BJ (cell line): ENCODE measurements around the gene TMEM178B. TPM values are rescaled to one million over a fixed set of nuclear protein-coding genes. Genes with fewer than 3 reads are reported as not detected.
A peak's percentile ranks its signal among the peaks of the same experiment; 100 is the strongest.

Source experiments
- CTCF ChIA-PET: fragments of 350-600 bp; formaldehyde crosslinking; extraction: SDS; loops from one replicate; lab custom pipeline; 2021; ENCODE audit warnings: antibody characterized with exemption, inconsistent platforms; lab: Yijun Ruan, JAX
- POLR2A ChIA-PET: fragments of 300-600 bp; sonication (Branson Sonifier 250); formaldehyde crosslinking; extraction: SDS; loops from one replicate; lab custom pipeline; 2021; ENCODE audit warnings: antibody characterized with exemption; lab: Charles Lee
- DNase-seq: peaks from one replicate; pipeline ENCODE4 v3.0.0-alpha.2; 2011; ENCODE audit warnings: low read depth
- H3K27me3 ChIP-seq: 2 replicates; pipeline ENCODE4 v1.6.0; 2011; ENCODE audit warnings: low read length; ENCODE audit not compliant: control insufficient read depth, insufficient read depth
- H3K36me3 ChIP-seq: 2 replicates; pipeline ENCODE4 v1.5.1; 2011; ENCODE audit warnings: low read length; ENCODE audit not compliant: control insufficient read depth, insufficient read depth
- H3K4me3 ChIP-seq: 2 replicates; pipeline ENCODE4 v1.5.1; 2011; ENCODE audit warnings: low read depth, mild to moderate bottlenecking, control low read depth, low read length
- CTCF ChIP-seq: IDR thresholded peaks from 2 replicates; pipeline ENCODE4 v1.5.1; 2011; ENCODE audit warnings: low read depth, mild to moderate bottlenecking, control low read depth, inconsistent platforms, low read length, moderate library complexity; ENCODE audit not compliant: insufficient read depth
- polyA plus RNA-seq: library from polyadenylated mRNA; depleted of rRNA; stranded (reverse); fragments of >200 nt; gene quantifications from 2 replicates; pipeline ENCODE4 v1.2.3, GENCODE V29; 2011

TMEM178B gene
- polyA plus RNA-seq, 1 experiment: 0.43 TPM

- no peak for DNase-seq
- ChIA-PET POLR2A (no interaction called here), CTCF (no interaction called here)
- Histone ChIP-seq H3K27me3 (no peaks in the 10 kb centered on the region), H3K4me3 (no peak overlapping the region), H3K36me3 (no peaks in the 10 kb centered on the region)
- no peak for TF ChIP-seq CTCF
Observed at GRCh38 chr7:141227454-141227853, 153.6 kb downstream of the TMEM178B start.

GRCh38 chr7:141228482-141228881 lies 154.6 kb downstream of the TMEM178B start:
- TF ChIP-seq CTCF: no peak
- ChIA-PET POLR2A (no interaction called here), CTCF (no interaction called here)
- DNase-seq: no peak
- no peaks in the 10 kb centered on the region for H3K27me3 ChIP-seq
- no peaks in the 10 kb centered on the region for H3K36me3 ChIP-seq
- H3K4me3 ChIP-seq: no peak overlapping the region

GRCh38 chr7:141231018-141231792 lies 157.3 kb downstream of the TMEM178B start:
- Histone ChIP-seq H3K27me3 (no peaks in the 10 kb centered on the region), H3K4me3 (no peak overlapping the region), H3K36me3 (no peaks in the 10 kb centered on the region)
- DNase-seq: no peak
- ChIA-PET CTCF (interaction anchor here (0.6 kb wide), 1 partner anchor 349 kb away, joined by 3 read pairs; no protein-coding TSS in a partner anchor), POLR2A (no interaction called here)
- TF ChIP-seq CTCF: 0 out of 2 replicates have a peak, but pooled peaks have one; percentile 10

GRCh38 chr7:141232286-141233051 lies 158.6 kb downstream of the TMEM178B start:
- ChIA-PET POLR2A (no interaction called here), CTCF (interaction anchor here (1.1 kb wide), 1 partner anchor 218 kb away, joined by 3 read pairs; the partner anchor contains the start of gene MRPS33)
- Histone ChIP-seq H3K4me3 (no peak overlapping the region), H3K36me3 (no peaks in the 10 kb centered on the region), H3K27me3 (no peaks in the 10 kb centered on the region)
- TF ChIP-seq CTCF: no peak
- DNase-seq: no peak

- no peaks in the 10 kb centered on the region for H3K36me3 ChIP-seq
- ChIA-PET POLR2A (no interaction called here), CTCF (no interaction called here)
- no peak for TF ChIP-seq CTCF
- no peak overlapping the region for H3K4me3 ChIP-seq
- no peaks in the 10 kb centered on the region for H3K27me3 ChIP-seq
- no peak for DNase-seq
Observed at GRCh38 chr7:141234335-141235105, 160.7 kb downstream of the TMEM178B start.
